GM19452 (cell line): ENCODE results near the gene AQP12B.
"Not testable (repeated sequence)": the region's sequence is repeated elsewhere in the genome, so short reads cannot be mapped to it uniquely, and the experiment has no call there.

Source experiments
- ATAC-seq: cut with Tn5 transposase; IDR thresholded peaks from one replicate; pipeline ENCODE4 v1.9.1; 2021; ENCODE audit not compliant: unreplicated experiment

The AQP12B gene

GRCh38 chr2:240682431-240683224, at the start of gene AQP12B:
AQP12B (minus strand) TSS chr2:240682885; CDS start chr2:240682837, 48 bp downstream.
- ATAC-seq: not testable (repeated sequence)

- no peak for ATAC-seq
These were observed 49.5 kb upstream of the AQP12B start for GRCh38 chr2:240732184-240732583.

- no peak for ATAC-seq
These were observed 48.5 kb upstream of the AQP12B start for GRCh38 chr2:240731178-240731545.

- ATAC-seq: no peak
These were observed 48.0 kb upstream of the AQP12B start for GRCh38 chr2:240730501-240731177.

GRCh38 chr2:240728827-240729226, 46.1 kb upstream of the AQP12B start:
- no peak for ATAC-seq

DNA sequence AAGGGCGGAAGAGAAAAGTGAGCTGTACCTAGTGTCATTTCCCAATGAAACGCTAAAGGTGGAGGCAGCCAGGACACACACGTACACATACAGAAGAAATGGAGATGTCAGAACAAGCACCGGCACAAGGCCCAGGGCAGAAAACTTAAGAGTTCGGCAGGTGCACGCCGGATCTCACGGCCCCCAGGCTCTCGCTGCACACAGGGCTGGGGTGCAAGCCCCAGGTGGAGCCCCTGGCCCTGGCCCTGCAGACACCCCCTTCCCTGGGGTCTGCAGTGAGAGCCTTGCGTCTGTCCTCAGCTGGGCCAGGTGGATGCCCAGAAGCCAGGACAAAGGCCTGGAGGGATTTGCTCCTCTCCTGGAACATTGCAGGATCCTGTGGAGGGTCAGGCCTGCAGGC, 45.7 kb upstream of the AQP12B start:
- ATAC-seq: no peak

DNA sequence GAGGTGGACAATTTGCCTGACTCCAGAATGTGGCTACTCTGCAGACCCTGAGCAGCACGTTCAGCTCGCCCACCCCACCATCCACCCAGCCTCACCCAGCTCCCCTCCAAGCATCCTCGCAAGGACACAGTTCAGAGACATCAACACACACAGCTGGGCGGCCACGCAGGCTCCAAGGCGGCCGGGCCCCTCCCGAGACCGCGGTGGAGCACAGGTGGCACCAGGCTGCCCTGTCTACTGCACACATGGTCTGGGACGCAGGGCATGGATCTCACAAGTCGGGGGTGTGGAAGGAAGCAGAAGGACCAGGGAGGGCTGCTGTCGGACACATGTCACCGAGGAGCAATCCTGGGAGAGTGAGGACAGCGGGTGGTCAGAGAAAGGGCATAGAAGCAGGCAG, 45.2 kb upstream of the AQP12B start:
- no peak for ATAC-seq

GRCh38 chr2:240727439-240727838, 44.8 kb upstream of the AQP12B start:
- ATAC-seq: no peak

DNA sequence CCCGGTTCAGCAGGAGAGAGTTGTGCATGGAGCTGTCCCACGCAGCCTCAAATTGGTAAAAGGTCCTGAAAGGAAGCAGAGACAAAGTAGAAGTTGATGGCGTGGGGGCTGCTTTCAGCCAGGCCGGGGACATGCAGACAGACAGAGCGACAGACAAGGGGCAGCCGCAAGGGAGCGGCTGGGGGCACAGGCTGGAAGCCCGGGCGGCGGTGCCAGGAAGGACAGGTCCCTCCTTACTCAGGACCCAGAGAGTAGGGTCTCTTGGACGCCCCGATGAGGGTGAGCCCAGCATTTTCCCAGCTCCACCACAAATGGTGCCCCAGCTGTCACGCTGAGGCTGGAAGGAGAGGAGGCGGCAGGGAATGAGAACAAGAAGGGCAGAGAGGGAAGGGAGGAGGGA, 44.2 kb upstream of the AQP12B start:
- no peak for ATAC-seq

DNA sequence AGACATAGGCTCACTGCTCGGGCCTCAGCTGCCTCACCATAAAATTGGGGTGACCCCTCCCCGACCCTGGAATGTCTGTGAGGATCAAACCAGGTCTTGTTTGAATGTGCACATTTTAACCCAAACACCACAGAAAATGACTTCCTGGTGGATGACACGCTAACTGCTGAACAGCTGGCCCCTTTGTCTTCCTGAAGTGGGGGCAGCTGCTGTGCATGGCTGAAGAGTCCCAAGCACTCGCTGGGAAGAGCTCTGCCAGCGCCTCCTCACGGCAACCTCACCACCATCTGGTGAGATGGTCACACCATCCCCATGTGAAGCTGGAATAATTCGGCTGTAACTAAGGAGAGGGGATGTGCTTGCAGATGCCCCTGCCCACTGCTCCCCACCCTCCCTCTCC, 43.0 kb upstream of the AQP12B start:
- no peak for ATAC-seq

GRCh38 chr2:240725266-240725665, 42.6 kb upstream of the AQP12B start:
- ATAC-seq: no peak

DNA sequence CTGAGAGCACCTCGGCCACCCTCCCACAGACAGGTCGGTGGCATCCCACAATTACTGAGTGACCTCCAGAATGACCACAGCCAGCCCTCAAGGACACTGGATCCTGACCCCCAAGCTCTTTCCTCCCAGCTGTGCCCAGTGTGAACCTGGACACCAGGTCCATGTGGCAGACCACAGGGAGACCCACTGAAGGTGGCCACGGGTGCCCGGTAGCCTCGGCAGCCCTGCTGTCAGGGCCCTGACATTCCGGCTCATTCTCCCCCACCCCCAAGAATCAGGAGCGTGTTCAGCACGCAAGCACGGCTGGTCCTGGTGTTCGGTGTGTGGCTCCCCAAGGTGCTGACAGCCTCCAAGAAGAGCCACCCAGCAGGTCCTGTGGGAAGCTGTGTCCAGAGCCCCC, 41.7 kb upstream of the AQP12B start:
- ATAC-seq: no peak

DNA sequence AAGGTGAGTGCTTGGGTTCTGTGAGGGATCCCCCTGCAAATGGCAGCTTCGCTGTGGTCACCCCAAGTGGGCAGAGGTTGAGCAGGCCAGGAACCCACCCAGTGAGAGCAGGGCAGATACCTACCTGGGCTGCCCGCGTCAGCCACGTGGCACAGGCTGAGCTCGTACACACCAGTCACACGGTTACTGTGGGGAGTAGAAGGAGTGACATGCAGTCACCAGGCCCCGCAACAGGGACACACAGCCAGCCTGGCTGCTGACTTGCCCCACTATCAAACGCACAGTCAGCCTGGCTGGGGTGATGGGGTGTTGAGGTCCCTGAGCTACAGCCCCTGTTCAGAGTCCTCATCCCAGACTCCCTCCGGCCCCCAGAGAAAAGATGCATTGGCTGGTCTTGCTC, 41.2 kb upstream of the AQP12B start:
- no peak for ATAC-seq

DNA sequence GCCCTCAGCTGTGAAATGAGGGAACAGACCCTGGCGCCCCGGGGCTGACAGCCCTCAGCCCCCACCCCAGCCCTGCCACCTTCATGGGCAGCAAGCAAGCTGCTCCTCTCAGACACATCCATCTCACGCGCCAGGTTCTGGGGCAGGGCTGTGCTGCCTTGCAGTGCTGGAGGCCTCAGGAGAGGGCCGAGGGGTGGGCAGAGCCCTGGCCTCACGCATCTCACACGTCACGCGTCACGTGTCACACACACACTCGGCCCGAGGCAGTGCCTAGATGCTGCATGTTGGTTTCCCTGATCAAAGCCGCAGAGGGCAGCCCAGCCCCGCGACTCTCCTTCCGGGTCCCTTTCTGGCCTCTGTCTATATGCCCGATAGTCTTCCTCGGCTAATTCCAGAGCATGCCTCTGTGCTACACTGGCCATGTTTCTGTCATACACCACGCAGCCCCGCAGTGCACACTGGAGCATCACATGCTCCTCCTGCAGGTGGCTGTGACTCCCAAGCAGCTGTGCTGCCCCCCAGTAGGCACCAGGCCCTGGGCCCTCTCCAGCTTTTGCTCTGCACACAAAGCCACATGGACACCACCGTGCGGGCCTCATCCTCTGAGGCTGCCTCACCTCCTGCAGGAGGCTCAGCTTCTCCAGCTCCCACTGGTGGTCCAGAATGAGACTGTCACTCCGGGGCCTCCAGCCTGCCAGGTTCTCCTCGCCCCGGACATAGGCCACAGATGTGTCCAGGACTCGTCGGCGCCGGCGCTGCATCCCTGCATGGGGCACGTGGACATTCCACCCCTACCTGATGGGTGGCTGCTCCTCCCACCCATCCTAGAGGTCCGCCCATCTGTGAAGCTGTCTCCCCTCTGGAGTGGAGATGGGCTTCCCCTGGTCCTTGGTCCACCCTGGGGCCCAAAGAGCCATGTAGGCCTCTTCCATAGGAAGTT, 40.4 kb upstream of the AQP12B start:
- ATAC-seq: no peak

DNA sequence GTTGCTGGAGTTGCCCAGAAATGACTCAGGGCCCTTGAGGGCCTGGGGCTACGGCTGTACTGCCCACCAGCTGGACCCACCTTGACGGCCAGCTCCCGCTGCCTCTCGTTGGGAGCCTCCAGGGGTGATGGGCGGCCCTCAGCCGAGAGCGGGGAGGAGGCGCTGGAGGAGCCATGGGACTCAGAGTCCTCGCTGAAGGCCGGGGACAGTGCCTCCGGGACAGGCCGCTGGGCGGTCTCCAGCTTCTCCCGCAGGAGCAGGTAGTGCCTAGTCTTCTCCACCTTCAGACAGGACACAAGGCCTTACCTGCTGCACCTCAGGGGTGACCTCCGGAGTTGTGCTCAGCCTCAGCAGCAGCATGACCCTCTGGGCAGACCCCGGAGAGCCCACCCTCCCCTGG, 39.7 kb upstream of the AQP12B start:
- ATAC-seq: no peak

GRCh38 chr2:240721596-240722180, 39.0 kb upstream of the AQP12B start:
- no peak for ATAC-seq

DNA sequence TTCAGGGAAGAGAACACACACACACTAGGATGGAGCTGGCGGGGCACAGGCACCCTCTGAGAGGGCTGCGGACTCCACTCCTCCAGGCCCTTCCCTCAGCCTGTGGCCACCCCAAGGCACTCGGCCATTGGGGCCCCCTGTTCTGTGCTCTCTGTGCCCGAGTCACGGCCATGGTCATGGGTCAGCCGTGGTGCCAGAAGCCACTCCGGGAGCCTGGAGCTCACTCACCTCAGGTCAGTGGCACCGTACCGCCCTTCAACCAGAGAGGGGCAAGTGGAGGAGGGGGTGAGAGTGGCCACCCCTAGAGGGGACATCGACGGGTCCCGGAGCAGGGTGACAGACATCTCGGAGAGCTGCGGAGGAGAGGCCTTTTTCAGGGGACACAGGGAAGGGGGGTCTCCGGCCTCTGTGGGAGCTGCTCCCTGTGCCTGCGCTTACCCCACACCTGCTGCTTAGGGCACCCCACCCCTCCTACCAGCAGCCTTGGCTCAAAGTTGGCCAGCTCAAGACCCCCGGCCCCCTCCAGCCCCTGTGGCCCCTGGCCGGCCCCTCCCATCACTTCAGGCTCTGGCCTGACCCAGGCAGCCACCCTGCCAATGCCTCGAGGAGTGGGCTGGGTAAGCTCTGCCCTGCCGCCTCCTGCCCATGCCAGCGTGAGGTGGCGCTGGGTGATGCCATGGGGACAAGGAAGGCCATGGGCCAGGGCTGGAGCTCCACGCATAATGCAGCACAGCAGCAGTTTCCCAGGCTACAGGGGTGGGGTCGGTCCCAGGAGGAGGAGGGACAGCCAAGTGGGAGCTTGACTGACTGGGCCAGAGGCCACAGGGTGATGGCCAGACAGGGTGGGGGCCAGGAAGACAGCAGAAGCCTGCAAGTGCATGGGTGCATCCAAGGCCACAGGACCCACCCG, 38.3 kb upstream of the AQP12B start:
- ATAC-seq: no peak

GRCh38 chr2:240719676-240720545, 37.2 kb upstream of the AQP12B start:
- ATAC-seq: no peak

DNA sequence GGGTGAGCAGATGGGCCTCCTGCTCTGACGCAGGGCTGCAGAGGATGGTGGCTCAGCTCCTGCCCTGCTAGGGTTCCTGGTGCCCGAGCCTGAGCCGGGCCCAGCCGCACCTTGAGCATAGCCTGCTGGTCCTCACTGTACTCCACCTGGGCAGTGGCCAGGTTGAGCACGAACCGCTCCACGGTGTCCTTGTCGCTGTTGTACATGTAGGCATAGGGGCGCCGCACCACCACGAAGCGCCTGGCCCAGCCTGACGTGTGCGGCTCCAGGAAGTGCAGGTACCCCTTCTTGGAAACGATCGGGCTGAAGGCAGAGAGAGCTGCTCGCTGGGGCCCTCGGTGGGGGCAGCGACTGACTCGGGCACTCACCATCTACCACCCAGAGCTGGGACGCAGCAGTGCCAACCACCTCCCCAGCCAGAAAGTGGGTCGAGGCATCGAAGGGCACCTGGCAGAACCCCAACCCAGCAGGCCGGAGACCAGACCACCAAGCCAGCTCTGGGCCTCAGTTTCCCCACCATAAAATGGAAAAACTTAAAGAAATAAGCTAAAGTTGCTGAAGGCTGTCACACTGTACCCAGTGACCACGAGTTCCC, 36.3 kb upstream of the AQP12B start:
- no peak for ATAC-seq
